NCI-H1417 (cell line): ENCODE measurements around the gene LRSAM1.
"Not testable (repeated sequence)": the region's sequence is repeated elsewhere in the genome, so short reads cannot be mapped to it uniquely, and the experiment has no call there.

ENCODE experiments used
- DNase-seq, 3 experiments: peaks; one replicate each; lab custom pipeline; 2025; lab: John Stamatoyannopoulos, UW

Gene LRSAM1

DNA sequence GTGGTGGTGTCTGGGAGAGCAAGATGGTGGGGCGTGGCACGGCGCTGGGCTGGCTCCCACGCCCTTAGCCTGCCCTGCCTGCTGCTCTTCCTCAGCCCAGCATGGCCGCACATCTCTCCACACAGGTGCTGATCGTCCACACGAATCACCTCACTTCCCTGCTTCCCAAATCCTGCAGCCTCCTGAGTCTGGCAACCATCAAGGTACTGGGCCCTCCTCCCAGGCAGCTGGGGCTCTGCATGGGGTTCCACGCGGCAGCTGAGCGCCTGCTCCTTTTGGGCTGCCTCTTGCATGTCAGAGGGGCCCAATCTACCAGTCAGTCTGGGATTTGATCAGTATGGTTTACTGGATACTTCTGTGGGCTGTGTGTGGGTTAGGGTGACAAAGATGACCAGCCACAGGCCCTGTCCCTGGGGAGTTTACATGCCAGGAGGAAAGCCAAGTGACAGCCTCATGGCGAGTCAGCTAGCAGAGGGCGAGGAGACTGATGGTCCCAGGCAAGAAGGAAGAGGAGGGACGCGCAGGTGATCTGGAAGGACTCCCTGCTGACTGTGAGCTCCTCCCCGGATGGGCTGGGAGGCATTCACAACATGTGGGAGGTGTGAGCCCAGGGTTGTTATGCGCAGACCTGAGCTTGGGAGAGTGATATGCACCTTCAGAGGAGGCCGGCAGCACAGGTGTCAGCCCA lies 6.0 kb downstream of the LRSAM1 start:
- no peak for DNase-seq

DNA sequence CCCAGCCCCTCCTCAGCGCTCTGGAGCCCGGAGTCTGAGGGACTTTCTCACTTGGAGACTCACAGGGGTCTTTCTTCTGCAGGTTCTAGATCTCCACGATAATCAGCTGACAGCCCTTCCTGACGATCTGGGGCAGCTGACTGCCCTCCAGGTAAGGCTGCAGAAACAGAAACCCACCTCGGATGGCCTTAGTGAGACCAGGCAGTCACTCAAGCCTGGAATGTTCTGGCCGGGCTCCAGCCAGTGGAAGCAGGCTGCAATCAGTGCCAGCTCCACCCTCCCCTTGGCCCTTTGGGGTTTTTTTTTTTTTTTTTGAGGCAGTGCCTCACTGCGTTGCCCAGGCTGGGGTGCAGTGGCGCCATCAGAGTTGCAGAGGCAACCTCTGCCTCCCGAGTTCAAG lies 7.6 kb downstream of the LRSAM1 start:
- no peak for DNase-seq

GRCh38 chr9:127463382-127463781 lies 12.1 kb downstream of the LRSAM1 start:
- DNase-seq = no peak

DNA sequence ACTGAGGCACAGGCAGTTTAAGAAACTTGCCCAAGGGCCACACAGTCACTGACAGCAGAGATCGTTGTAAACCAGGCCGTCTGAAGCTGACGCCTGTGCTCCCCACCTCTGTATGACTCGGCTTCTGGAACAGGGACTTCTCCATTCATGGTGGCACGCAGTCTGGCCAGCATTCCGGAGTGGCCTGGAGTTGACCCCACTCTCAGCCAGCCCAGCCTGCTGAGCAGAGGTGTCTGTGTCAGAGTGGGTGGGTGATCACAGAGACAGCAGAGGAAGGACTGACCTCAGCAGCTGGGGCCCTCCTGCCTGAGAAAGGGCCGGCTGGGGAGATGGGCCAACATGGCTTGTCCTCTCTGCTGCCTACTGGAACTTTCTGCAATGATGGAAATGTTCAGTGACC lies 12.6 kb downstream of the LRSAM1 start:
- DNase-seq = no peak

DNA sequence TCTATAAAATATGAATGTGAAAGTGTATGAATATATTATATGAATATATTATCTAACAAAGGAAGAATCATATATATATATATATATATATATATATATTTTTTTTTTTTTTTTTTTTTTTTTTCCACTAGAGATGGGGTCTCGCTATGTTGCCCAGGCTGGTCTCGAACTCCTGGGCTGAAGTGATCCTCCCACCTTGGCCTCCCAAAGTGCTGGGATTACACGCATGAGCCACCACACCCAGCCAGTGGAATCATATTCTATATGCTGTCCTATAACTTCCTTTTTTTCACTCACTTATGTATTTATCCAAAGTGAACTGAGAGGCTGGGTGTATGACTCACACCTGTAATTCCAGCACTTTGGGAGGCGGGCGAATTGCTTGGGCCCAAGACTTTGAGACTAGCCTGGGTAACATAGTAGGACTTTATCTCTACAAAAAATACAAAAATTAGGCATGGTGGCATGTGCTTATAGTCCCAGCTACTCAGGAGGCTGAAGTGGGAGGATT lies 15.2 kb downstream of the LRSAM1 start:
- DNase-seq = not testable (repeated sequence)

- no peak for DNase-seq
These were observed 16.3 kb downstream of the LRSAM1 start for GRCh38 chr9:127467621-127468020.

GRCh38 chr9:127470662-127471061 lies 19.4 kb downstream of the LRSAM1 start:
- no peak for DNase-seq

GRCh38 chr9:127473501-127473900 lies 22.2 kb downstream of the LRSAM1 start:
- no peak for DNase-seq

GRCh38 chr9:127473932-127474331 lies 22.6 kb downstream of the LRSAM1 start:
- no peak for DNase-seq

- DNase-seq = no peak
These were observed 23.3 kb downstream of the LRSAM1 start for GRCh38 chr9:127474592-127474991.

GRCh38 chr9:127479507-127480081 lies 28.3 kb downstream of the LRSAM1 start:
- no peak for DNase-seq

GRCh38 chr9:127482662-127483061 lies 31.4 kb downstream of the LRSAM1 start:
- no peak for DNase-seq

GRCh38 chr9:127485995-127486394 lies 34.7 kb downstream of the LRSAM1 start:
- DNase-seq = no peak

- DNase-seq = no peak
These were observed 37.6 kb downstream of the LRSAM1 start for GRCh38 chr9:127488946-127489345.

- peak in 1 of 3 experiments; percentile 5 for DNase-seq
These were observed 38.3 kb downstream of the LRSAM1 start for GRCh38 chr9:127489471-127490115.

GRCh38 chr9:127490535-127491230 lies 39.4 kb downstream of the LRSAM1 start:
- no peak for DNase-seq

GRCh38 chr9:127491516-127491915 lies 40.2 kb downstream of the LRSAM1 start:
- DNase-seq = no peak

- no peak for DNase-seq
These were observed 41.3 kb downstream of the LRSAM1 start for GRCh38 chr9:127492616-127493015.

DNA sequence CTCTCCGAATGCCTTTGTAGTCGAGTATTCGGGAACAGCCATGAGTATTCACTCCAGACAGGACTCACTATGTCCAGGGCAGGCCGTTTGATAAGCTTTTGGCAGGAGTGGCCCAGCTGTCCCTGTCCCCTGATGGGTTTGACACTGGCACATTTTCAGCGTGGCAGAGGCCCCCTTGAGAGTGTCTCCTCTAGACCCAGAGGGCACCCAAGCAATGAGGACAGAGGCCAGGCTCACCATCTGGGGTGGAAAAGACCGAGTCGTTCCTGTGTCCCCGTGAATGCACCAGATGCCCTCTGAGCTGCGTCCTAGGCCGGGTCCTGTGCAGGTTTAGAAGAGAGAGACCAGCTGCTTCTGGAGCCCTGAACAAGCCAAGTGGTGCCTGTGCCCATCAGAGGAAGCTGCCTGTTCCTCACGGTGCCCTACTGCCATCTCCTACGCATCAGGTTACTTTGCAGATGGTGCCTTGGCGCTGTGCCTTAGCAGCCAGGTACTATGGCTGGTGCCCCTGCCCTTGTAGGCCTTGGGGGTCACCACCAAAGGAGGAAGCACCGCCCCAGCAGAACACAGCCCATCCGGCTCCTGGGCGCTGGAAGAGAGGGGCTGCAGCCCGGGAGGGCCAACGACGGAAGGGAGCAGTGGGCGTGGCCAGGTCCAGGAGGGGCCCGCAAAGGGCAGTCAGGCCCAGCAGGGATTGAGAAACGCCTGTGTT lies 42.4 kb downstream of the LRSAM1 start:
- DNase-seq = no peak

DNA sequence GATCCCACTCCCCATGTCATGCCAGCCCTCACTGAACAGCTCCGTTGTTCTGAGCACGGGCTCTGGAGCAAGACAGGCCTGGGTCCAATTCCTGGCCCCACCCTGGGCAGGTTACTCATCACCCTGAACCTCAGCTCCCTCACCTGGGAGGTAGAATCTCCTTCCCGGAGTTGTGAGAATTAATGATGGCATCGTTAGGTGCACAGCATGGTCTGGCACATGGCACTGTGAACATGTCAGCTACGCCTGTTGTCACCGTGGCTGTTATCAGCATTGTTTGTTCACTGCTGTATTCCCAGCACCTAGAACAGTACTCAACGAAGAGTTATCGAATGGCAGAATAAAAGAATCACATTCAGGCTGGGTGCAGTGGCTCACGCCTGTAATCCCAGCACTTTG lies 43.0 kb downstream of the LRSAM1 start:
- DNase-seq = no peak

- no peak for DNase-seq
These were observed 44.7 kb downstream of the LRSAM1 start for GRCh38 chr9:127495884-127496555.
